ENCODE data around the gene TLE6.
"Not testable (repeated sequence)": the region's sequence is repeated elsewhere in the genome, so short reads cannot be mapped to it uniquely, and the experiment has no call there.

TLE6 gene

DNA sequence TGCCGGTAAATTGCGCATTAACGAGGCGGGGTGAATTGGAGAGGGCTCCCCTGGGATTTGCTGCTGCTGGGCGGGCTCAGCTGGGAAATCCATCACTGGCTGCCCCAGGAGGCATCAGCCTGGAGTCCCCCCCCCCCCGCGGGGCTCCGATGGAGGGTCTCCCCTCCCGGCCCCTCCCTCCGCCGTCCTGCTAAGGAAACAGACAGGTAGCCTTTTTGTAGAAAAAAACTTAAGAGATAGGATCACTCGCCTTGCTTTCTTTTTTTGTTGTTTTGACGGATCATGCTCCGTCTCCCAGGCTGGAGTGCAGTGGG lies 6.8 kb downstream of the TLE6 start:
- TF ChIP-seq CTCF (IDR thresholded peaks at IDR 0.05; ENCODE audit: low read depth, low read length) = no peak
- DNase-seq (ENCODE audit: extremely low read depth, low read depth) = no peak

GRCh38 chr19:2986951-2987524 lies 9.7 kb downstream of the TLE6 start:
- TF ChIP-seq CTCF (IDR thresholded peaks at IDR 0.05; ENCODE audit: low read depth, low read length) = no peak
- no peak for DNase-seq (ENCODE audit: extremely low read depth, low read depth)

DNA sequence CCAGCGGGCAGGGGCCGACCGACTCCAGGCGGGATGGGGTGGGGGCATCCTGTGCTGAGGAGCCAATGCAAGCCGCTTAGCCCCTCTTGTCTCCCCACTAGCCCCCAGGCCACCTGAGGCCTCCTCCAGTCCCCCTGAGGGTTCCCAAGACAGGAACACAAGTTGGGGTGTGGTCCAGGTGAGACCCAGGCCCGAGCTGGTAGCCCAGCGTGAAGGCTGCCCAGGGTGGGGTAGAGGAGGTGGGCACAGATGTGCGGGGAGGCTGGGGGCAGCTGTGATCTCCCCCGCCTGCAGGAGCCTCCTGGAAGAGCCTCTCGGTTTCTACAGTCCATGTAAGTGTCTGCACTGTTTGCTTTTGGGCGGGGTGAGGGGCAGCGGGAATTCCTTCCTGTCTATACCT lies 10.4 kb downstream of the TLE6 start:
- TF ChIP-seq CTCF (IDR thresholded peaks at IDR 0.05; ENCODE audit: low read depth, low read length) = no peak
- no peak for DNase-seq (ENCODE audit: extremely low read depth, low read depth)

DNA sequence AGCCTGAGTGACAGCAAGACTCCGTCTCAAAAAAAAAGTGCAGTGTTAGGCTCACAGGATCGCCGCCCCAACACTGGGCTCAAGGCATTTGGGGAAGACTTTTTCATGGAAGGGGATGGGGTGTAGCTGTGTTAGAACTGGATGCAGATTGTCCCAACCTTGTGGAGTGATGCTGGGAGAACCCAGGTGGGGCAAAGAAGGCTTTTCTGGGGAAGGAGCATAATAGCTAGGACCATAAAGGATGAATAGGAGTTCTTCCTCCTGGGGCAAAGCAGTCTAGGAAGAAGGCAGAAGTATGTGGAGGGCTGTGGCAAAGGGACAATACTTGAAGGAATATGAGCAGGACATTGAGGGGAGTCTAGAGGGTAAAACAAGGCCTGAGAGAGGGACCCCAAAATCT lies 11.2 kb downstream of the TLE6 start:
- DNase-seq (ENCODE audit: extremely low read depth, low read depth) = no peak
- no peak for TF ChIP-seq CTCF (IDR thresholded peaks at IDR 0.05; ENCODE audit: low read depth, low read length)

DNA sequence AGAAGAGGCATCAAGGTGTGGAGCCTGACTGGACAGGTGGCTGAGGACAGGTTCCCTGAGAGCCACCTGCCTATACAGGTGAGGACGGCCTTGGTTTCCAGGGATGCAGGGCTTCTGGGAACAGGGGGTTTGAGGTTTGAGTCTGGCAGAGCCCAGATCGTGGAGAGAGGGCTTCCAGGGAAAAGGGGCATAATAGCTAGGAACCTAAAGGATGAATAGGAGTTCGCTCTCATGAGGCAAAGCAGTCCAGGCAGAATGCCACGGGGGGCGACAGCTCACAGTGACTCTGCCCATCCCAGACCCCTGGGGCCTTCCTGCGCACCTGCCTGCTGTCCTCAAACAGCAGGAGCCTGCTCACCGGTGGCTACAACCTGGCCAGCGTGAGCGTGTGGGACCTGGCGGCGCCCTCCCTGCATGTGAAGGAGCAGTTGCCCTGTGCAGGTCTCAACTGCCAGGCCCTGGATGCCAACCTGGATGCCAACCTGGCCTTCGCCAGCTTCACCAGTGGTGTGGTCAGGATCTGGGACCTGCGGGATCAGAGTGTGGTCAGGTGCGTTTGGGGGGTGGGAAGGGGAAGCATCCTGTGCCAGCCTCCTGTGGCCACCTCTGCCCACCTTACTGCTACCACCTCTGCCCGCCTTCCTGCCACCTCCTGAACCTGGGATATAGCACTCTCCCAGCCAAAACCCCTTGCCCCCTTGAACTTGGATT lies 12.0 kb downstream of the TLE6 start:
- no peak for DNase-seq (ENCODE audit: extremely low read depth, low read depth)
- TF ChIP-seq CTCF (IDR thresholded peaks at IDR 0.05; ENCODE audit: low read depth, low read length) = no peak

DNA sequence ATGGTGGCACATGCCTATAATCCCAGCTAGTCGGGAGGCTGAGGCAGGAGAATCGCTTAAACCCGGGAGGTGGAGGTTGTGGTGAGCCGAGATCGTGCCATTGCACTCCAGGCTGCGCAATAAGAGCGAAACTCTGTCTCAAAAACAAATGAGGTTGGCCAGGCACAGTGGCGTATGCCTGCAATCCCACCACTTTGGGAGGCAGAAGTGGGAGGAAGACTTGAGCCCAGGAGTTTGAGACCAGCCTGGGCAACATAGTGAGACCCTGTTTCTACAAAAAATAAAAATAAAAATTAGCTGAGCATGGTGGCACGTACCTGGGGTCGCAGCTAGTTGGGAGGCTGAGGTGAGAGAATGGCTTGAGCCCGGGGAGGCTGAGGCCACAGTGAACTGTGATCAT lies 15.0 kb downstream of the TLE6 start:
- DNase-seq (ENCODE audit: extremely low read depth, low read depth) = not testable (repeated sequence)

- DNase-seq (ENCODE audit: extremely low read depth, low read depth) = no peak
- no peak for TF ChIP-seq CTCF (IDR thresholded peaks at IDR 0.05; ENCODE audit: low read depth, low read length)
These were observed 15.6 kb downstream of the TLE6 start for GRCh38 chr19:2992958-2993357.

GRCh38 chr19:2993579-2993978 lies 16.2 kb downstream of the TLE6 start:
- no peak for TF ChIP-seq CTCF (IDR thresholded peaks at IDR 0.05; ENCODE audit: low read depth, low read length)
- DNase-seq (ENCODE audit: extremely low read depth, low read depth) = no peak
